Measurements from ENCODE around the gene TTC27. TPM values are rescaled to one million over a fixed set of nuclear protein-coding genes. Genes with fewer than 3 reads are reported as not detected.

The TTC27 gene
- total and polyA plus RNA-seq, 2 experiments from 2014 or later = 12.6 to 13.7 TPM

DNA sequence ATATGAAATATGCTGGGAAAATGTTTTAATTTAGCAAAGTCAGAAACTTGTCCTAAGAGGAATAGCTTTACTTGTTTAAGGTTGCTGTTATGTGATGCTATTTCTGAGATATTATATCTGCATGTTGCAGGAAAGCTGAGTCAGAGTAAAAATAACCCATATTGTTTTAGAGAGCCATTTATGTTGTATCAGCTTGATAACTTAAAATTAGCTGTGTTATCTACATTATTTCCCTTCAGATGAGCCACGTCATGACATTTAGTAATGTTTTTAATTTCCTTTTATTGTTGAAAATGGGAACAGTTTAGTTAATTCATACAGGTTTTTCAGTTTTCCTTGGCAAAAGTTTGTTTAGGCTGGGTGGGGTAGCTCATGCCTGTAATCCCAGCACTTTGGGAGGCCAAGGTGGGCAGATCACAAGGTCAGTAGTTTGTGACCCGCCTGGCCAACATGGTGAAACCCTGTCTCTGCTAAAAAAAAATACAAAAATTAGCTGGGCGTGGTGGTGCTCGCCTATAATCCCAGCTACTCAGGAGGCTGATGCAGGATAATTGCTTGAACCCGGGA, 55.8 kb downstream of the TTC27 start:
- Histone ChIP-seq H3K4me3 (no peak overlapping the region), H3K9ac (no peak overlapping the region), H4K20me1 (ENCODE audit: insufficient read depth) (no peaks in the 10 kb centered on the region; the same call in 1 of the 2 replicates), H3K9me3 (ENCODE audit: low read depth) (no peaks in the 10 kb centered on the region), H3F3A (ENCODE audit: insufficient read depth) (peaks cover 12% of the 10 kb centered on the region), H3K4me1 (ENCODE audit: insufficient read depth) (peaks cover 22% of the 10 kb centered on the region; the same call in 1 of the 2 replicates), H3K27ac (no peak overlapping the region), H3K4me2 (ENCODE audit: unreplicated experiment) (no peak overlapping the region), H3K27me3 (replicated peaks; ENCODE audit: insufficient read depth) (no peaks in the 10 kb centered on the region), H3K79me2 (ENCODE audit: insufficient read depth) (no peaks in the 10 kb centered on the region), H3K9me2 (ENCODE audit: insufficient read depth) (no peaks in the 10 kb centered on the region), H3K36me3 (ENCODE audit: low read depth) (no peaks in the 10 kb centered on the region), H2AFZ (no peak overlapping the region)
- DNase-seq = no peak
- in situ Hi-C loops (cut with MboI) = no loop called here
- 88 to 95% methylated on average over 5 of the region's 5 CpGs for WGBS, 2 experiments (ENCODE audit: low coverage in 1 of 2, low lambda C conversion rate in 2 of 2, missing lambda C conversion rate in 2 of 2)
- TF ChIP-seq EZH2 (IDR thresholded peaks at IDR 0.05; ENCODE audit: insufficient read depth, poor library complexity, severe bottlenecking) = no peak

DNA sequence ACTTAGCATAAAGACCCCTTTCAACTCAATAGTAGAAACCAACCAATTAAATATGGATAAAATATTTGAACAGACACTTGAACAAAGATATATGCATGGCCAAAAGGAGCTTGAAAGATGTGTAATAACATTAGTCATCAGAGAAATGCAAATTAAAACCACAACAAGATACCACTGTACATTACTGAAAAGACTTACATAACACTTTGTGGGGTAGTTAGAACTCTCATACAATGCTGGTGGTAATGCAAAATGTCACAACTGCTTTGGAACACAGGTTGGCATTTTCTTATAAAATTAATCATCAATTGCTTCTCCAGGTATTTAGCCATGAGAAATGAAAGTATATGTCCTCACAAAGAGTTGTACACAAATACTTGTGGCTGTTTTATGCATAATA, 60.7 kb downstream of the TTC27 start:
- Histone ChIP-seq H4K20me1 (ENCODE audit: insufficient read depth) (no peaks in the 10 kb centered on the region), H3K36me3 (ENCODE audit: low read depth) (no peaks in the 10 kb centered on the region), H2AFZ (no peak overlapping the region), H3K4me1 (ENCODE audit: insufficient read depth) (peaks cover 12% of the 10 kb centered on the region; the same call in 1 of the 2 replicates), H3K4me2 (ENCODE audit: unreplicated experiment) (peak overlapping the region; percentile 43), H3K9me2 (ENCODE audit: insufficient read depth) (no peaks in the 10 kb centered on the region), H3F3A (ENCODE audit: insufficient read depth) (peaks cover 22% of the 10 kb centered on the region), H3K4me3 (no peak overlapping the region), H3K27me3 (replicated peaks; ENCODE audit: insufficient read depth) (no peaks in the 10 kb centered on the region), H3K27ac (no peak overlapping the region), H3K79me2 (ENCODE audit: insufficient read depth) (no peaks in the 10 kb centered on the region), H3K9ac (no peak overlapping the region), H3K9me3 (ENCODE audit: low read depth) (no peaks in the 10 kb centered on the region)
- no peak for TF ChIP-seq EZH2phosphoT487 (IDR thresholded peaks at IDR 0.05; ENCODE audit: insufficient read depth, low read depth)
- TF ChIP-seq EZH2 (IDR thresholded peaks at IDR 0.05; ENCODE audit: insufficient read depth, poor library complexity, severe bottlenecking) = no peak
- in situ Hi-C loops (cut with MboI) = no loop called here
- DNase-seq = peak; percentile 64

DNA sequence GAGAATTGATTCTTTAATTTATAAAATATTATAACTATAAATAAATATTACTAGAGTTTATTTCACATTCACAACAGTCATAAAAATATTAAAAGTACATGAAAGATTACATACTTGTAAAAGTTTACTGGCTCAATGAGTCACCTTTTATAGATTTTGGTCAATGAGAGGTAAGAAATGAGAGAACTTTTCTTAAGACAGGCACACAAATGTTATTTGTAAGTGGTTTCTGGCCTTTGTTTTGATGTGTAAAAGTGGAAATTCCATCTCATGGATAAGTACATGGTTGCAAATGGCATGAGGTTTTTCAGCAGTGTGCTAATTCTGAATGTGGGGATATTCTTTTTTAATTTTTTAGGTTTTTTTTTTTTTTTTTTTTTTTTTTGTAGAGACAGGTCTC, 63.8 kb downstream of the TTC27 start:
- H3F3A ChIP-seq (ENCODE audit: insufficient read depth) = peaks cover 23% of the 10 kb centered on the region
- no peak overlapping the region for H3K4me2 ChIP-seq (ENCODE audit: unreplicated experiment)
- no peaks in the 10 kb centered on the region for H3K9me2 ChIP-seq (ENCODE audit: insufficient read depth)
- no peak overlapping the region for H3K4me3 ChIP-seq
- H3K4me1 ChIP-seq (ENCODE audit: insufficient read depth) = peaks cover 12% of the 10 kb centered on the region; the same call in 1 of the 2 replicates
- H3K79me2 ChIP-seq (ENCODE audit: insufficient read depth) = no peaks in the 10 kb centered on the region
- H4K20me1 ChIP-seq (ENCODE audit: insufficient read depth) = no peaks in the 10 kb centered on the region
- no peak for DNase-seq
- H3K9me3 ChIP-seq (ENCODE audit: low read depth) = no peaks in the 10 kb centered on the region
- TF ChIP-seq EZH2 (IDR thresholded peaks at IDR 0.05; ENCODE audit: insufficient read depth, poor library complexity, severe bottlenecking) (no peak), EZH2phosphoT487 (IDR thresholded peaks at IDR 0.05; ENCODE audit: insufficient read depth, low read depth) (no peak)
- no peak overlapping the region for H3K9ac ChIP-seq
- H3K36me3 ChIP-seq (ENCODE audit: low read depth) = no peaks in the 10 kb centered on the region
- no peak overlapping the region for H3K27ac ChIP-seq
- in situ Hi-C loops (cut with MboI) = no loop called here
- no peaks in the 10 kb centered on the region for H3K27me3 ChIP-seq (replicated peaks; ENCODE audit: insufficient read depth)
- H2AFZ ChIP-seq = no peak overlapping the region

DNA sequence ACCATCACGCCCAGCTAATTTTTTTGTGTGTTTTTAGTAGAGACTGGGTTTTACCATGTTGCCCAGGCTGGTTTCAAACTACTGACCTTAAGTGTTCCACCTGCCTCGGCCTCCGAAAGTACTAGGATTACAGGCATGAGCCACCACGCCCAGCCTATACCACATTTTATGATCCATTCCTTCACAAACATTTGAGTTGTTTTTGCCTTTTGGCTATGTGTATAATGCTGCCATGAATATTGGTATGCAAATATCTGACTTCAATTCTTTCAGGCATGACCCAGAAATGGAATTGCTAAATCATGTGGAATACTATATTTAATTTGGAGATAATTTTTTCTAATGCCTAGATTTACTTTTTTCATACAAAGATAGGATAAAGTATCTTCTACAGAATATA, 68.6 kb downstream of the TTC27 start:
- 94 to 96% methylated on average over 4 of the region's 4 CpGs for WGBS, 2 experiments (ENCODE audit: low coverage in 1 of 2, low lambda C conversion rate in 2 of 2, missing lambda C conversion rate in 2 of 2)
- no peak overlapping the region for H3K4me2 ChIP-seq (ENCODE audit: unreplicated experiment)
- in situ Hi-C loops (cut with MboI) = no loop called here
- H3K9me3 ChIP-seq (ENCODE audit: low read depth) = no peaks in the 10 kb centered on the region
- H3K9ac ChIP-seq = no peak overlapping the region
- no peak overlapping the region for H3K27ac ChIP-seq
- H4K20me1 ChIP-seq (ENCODE audit: insufficient read depth) = no peaks in the 10 kb centered on the region
- no peaks in the 10 kb centered on the region for H3K36me3 ChIP-seq (ENCODE audit: low read depth)
- no peaks in the 10 kb centered on the region for H3K79me2 ChIP-seq (ENCODE audit: insufficient read depth)
- TF ChIP-seq EZH2 (IDR thresholded peaks at IDR 0.05; ENCODE audit: insufficient read depth, poor library complexity, severe bottlenecking) (no peak), EZH2phosphoT487 (IDR thresholded peaks at IDR 0.05; ENCODE audit: insufficient read depth, low read depth) (no peak)
- H3K4me3 ChIP-seq = no peak overlapping the region
- H3K9me2 ChIP-seq (ENCODE audit: insufficient read depth) = no peaks in the 10 kb centered on the region
- no peak overlapping the region for H2AFZ ChIP-seq
- no peak for DNase-seq
- no peaks in the 10 kb centered on the region for H3K27me3 ChIP-seq (replicated peaks; ENCODE audit: insufficient read depth)
- peaks cover 10% of the 10 kb centered on the region for H3K4me1 ChIP-seq (ENCODE audit: insufficient read depth)
- peaks cover 11% of the 10 kb centered on the region for H3F3A ChIP-seq (ENCODE audit: insufficient read depth)

DNA sequence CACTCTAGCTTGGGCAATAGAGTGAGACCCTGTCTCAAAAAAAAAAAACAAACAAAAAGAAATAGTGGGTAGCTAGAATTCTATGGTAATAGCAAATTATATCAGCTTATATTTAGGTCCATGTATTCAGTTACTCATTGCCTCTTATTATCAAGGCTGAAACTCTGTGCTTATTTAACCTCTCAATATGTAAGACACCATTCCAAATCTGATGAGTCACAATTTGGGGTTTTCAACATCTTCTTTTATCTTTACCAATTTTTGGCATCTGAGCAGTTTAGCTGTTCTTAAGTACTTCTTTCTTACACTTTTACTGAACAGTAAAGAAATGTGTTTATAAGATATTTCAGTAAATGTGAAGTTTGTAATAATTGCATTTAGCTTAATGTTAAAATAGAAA, 69.3 kb downstream of the TTC27 start:
- Histone ChIP-seq H3K27ac (no peak overlapping the region), H3F3A (ENCODE audit: insufficient read depth) (peaks cover 11% of the 10 kb centered on the region), H4K20me1 (ENCODE audit: insufficient read depth) (no peaks in the 10 kb centered on the region), H3K4me1 (ENCODE audit: insufficient read depth) (peaks cover 10% of the 10 kb centered on the region), H3K4me3 (no peak overlapping the region), H3K9me3 (ENCODE audit: low read depth) (no peaks in the 10 kb centered on the region), H3K36me3 (ENCODE audit: low read depth) (no peaks in the 10 kb centered on the region), H3K79me2 (ENCODE audit: insufficient read depth) (no peaks in the 10 kb centered on the region), H2AFZ (no peak overlapping the region), H3K27me3 (replicated peaks; ENCODE audit: insufficient read depth) (no peaks in the 10 kb centered on the region), H3K4me2 (ENCODE audit: unreplicated experiment) (no peak overlapping the region), H3K9ac (no peak overlapping the region), H3K9me2 (ENCODE audit: insufficient read depth) (no peaks in the 10 kb centered on the region)
- DNase-seq = peak; percentile 81
- TF ChIP-seq EZH2phosphoT487 (IDR thresholded peaks at IDR 0.05; ENCODE audit: insufficient read depth, low read depth) = no peak
- in situ Hi-C loops (cut with MboI) = no loop called here
